Superior temporal gyrus (tissue), 1 donor: ENCODE data around the gene IL23R.

Experiments used
- DNase-seq: peaks from one replicate; pipeline ENCODE4 v3.0.0-alpha.2; 2016; ENCODE audit errors: extremely low spot score

IL23R gene

DNA sequence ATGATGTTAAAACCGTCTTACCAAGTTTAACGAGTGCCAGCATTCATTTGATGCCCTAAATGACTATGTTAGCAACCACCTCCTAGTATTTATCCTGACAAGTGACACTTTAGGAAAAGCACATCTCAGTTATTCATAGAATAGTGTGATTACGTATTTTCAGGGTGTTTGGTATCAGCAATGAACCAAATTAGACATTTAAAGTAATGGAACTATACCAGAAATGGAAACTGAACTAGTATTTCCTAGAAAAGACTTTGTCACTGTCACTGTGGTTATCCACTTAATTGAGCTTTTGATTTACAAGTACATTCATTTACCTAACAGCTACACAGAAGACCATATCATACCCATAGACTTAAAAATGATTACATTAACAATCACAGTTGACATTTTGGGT, 137.8 kb downstream of the IL23R start:
- no peak for DNase-seq

DNA sequence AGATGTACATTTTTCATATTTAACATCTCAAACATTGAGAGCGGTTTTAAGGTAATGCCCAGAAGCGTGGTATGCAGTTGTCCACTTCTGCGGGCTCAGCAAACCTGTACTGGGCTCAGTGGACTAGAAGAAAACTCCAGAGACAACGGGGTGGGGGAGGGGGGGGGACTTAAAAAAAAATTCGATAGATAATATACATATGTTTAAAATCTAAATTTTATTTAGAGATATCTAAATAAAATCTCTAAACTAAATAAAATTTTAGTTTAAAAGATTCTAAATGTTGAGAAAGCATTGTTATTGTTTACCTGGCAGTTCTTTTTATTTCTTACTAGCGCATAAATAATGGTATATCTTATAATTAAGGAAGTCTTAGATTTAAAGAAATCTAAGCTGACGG, 140.3 kb downstream of the IL23R start:
- no peak for DNase-seq

DNA sequence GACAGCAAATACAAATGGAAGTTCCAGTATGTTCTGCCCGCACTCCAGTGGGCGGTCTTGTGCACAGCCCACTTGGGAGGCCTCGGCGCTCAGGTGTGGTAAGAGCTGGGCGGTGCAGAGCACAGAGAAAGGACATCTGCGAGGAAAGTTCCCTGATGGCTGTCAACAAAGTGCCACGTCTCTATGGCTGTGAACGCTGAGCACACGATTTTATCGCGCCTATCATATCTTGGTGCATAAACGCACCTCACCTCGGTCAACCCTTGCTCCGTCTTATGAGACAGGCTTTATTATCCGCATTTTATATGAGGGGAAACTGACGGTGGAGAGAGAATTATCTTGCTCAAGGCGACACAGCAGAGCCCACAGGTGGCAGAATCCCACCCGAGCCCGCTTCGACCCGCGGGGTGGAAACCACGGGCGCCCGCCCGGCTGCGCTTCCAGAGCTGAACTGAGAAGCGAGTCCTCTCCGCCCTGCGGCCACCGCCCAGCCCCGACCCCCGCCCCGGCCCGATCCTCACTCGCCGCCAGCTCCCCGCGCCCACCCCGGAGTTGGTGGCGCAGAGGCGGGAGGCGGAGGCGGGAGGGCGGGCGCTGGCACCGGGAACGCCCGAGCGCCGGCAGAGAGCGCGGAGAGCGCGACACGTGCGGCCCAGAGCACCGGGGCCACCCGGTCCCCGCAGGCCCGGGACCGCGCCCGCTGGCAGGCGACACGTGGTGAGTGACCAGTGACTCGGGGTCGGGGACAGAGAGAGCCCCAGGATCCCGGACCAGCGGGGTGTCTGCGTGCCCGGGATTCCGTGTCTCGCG, 141.2 kb downstream of the IL23R start, which contains the start of gene IL12RB2:
IL12RB2 (plus strand) TSS at position 623 of the 810 bp plus-strand sequence. CDS start 12,496 bp downstream, outside the sequence.
- no peak for DNase-seq

DNA sequence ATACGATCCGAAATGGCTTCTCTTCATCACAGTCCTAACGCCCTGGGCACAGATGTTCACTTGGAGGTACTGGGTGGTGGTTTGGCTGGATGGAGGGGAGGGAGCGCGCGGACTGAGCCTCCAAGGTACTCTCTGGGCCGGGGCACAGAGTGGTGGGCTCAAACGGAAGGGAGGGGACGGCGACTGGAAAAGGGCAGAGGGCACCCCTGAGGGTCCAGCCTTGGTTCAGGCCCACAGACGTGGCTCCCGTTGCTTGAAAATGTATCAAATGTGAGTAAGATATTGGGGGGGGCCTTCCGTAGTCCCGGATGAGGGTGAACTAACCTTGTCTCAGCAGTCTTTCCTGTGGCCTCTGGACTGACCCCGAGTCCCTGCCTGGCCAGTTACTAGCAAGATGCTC, 141.9 kb downstream of the IL23R start:
- no peak for DNase-seq
